Karpas-422 (cell line): ENCODE data around the gene PGR. TPM values are rescaled to one million over a fixed set of nuclear protein-coding genes. Genes with fewer than 3 reads are reported as not detected.

Experiments used
- DNase-seq: peaks from one replicate; pipeline ENCODE4 v3.0.0-alpha.2; 2015
- H2AFZ ChIP-seq: fragments of 200-600 bp; sonication (generic); 2 replicates; pipeline ENCODE4 v1.6.1; 2014; ENCODE audit warnings: antibody characterized with exemption, low read length, mixed read lengths
- H3K27ac ChIP-seq: fragments of 200-600 bp; sonication (generic); 2 replicates; pipeline ENCODE4 v1.5.1; 2014; ENCODE audit warnings: mild to moderate bottlenecking, low read length, moderate library complexity
- H3K27me3 ChIP-seq: fragments of 200-600 bp; sonication (generic); 2 replicates; pipeline ENCODE4 v1.6.1; 2014; ENCODE audit warnings: low read length, mixed read lengths
- H3K36me3 ChIP-seq: fragments of 200-600 bp; sonication (generic); 2 replicates; pipeline ENCODE4 v1.6.1; 2014; ENCODE audit warnings: low read length, mixed read lengths; ENCODE audit not compliant: insufficient read depth
- H3K4me1 ChIP-seq: fragments of 200-600 bp; sonication (generic); 2 replicates; pipeline ENCODE4 v1.6.1; 2014; ENCODE audit warnings: mild to moderate bottlenecking, low read length, mixed read lengths
- H3K4me2 ChIP-seq: fragments of 200-600 bp; sonication (generic); 2 replicates; pipeline ENCODE4 v1.6.1; 2014; ENCODE audit warnings: low read length, low read depth, mild to moderate bottlenecking; ENCODE audit not compliant: poor library complexity, severe bottlenecking
- H3K4me3 ChIP-seq: fragments of 200-600 bp; sonication (generic); 2 replicates; pipeline ENCODE4 v1.5.1; 2014; ENCODE audit warnings: mild to moderate bottlenecking, antibody characterized with exemption, low read length, mixed read lengths
- H3K79me2 ChIP-seq: fragments of 200-600 bp; sonication (generic); 2 replicates; pipeline ENCODE4 v1.6.1; 2014; ENCODE audit warnings: mild to moderate bottlenecking, low read length, mixed read lengths
- H3K9ac ChIP-seq: fragments of 200-600 bp; sonication (generic); 2 replicates; pipeline ENCODE4 v1.6.0; 2014; ENCODE audit warnings: low read length
- H3K9me2 ChIP-seq: fragments of 200-600 bp; sonication (generic), shearing (Covaris generic); replicated peaks from 2 replicates; pipeline ENCODE4 v1.6.0; 2014; ENCODE audit warnings: mild to moderate bottlenecking, low read length, moderate library complexity; ENCODE audit not compliant: insufficient read depth
- H3K9me3 ChIP-seq: fragments of 300-700, 200-600 bp; sonication (generic); 2 replicates; pipeline ENCODE4 v1.6.1; 2014; ENCODE audit warnings: low read length, mixed read lengths
- H4K20me1 ChIP-seq: fragments of 200-600 bp; sonication (generic); 2 replicates; pipeline ENCODE4 v1.6.1; 2014; ENCODE audit warnings: mild to moderate bottlenecking, antibody characterized with exemption, low read length, low read depth; ENCODE audit not compliant: insufficient read depth
- total RNA-seq: library from RNA; depleted of rRNA; stranded (reverse); fragments of >200 nt; shearing (Covaris generic); gene quantifications from 2 replicates; pipeline ENCODE4 v1.2.3, GENCODE V29; 2014; ENCODE audit warnings: low replicate concordance

The PGR gene
- total RNA-seq, 1 experiment from 2014 or later: not detected

- no peaks in the 10 kb centered on the region for H3K36me3 ChIP-seq
- H3K9me2 ChIP-seq: 0 out of 2 replicates have a peak, but pooled peaks cover 5% of the 10 kb centered on the region
- H3K79me2 ChIP-seq: no peaks in the 10 kb centered on the region
- no peaks in the 10 kb centered on the region for H3K4me1 ChIP-seq
- H3K9me3 ChIP-seq: peaks cover 64% of the 10 kb centered on the region
- H3K9ac ChIP-seq: no peak overlapping the region
- DNase-seq: no peak
- no peaks in the 10 kb centered on the region for H3K27me3 ChIP-seq
- H3K4me3 ChIP-seq: no peak overlapping the region
- H3K4me2 ChIP-seq: no peak overlapping the region
- H3K27ac ChIP-seq: no peak overlapping the region
- H2AFZ ChIP-seq: no peak overlapping the region
- no peaks in the 10 kb centered on the region for H4K20me1 ChIP-seq
Measured at GRCh38 chr11:101096036-101096704, 33.4 kb downstream of the PGR start.

- no peak for DNase-seq
- Histone ChIP-seq H3K79me2 (no peaks in the 10 kb centered on the region), H3K36me3 (no peaks in the 10 kb centered on the region), H3K9me3 (peaks cover 46% of the 10 kb centered on the region), H3K4me1 (no peaks in the 10 kb centered on the region), H2AFZ (no peak overlapping the region), H3K4me2 (no peak overlapping the region), H4K20me1 (no peaks in the 10 kb centered on the region), H3K9me2 (0 out of 2 replicates have a peak, but pooled peaks cover 5% of the 10 kb centered on the region), H3K27me3 (no peaks in the 10 kb centered on the region), H3K27ac (no peak overlapping the region), H3K4me3 (no peak overlapping the region), H3K9ac (no peak overlapping the region)
Measured at GRCh38 chr11:101091781-101092180, 37.8 kb downstream of the PGR start.

GRCh38 chr11:101090679-101091270, 38.8 kb downstream of the PGR start:
- Histone ChIP-seq H3K36me3 (no peaks in the 10 kb centered on the region), H2AFZ (no peak overlapping the region), H3K4me2 (no peak overlapping the region)

GRCh38 chr11:101083335-101083734, 46.3 kb downstream of the PGR start:
- Histone ChIP-seq H3K79me2 (no peaks in the 10 kb centered on the region), H3K4me2 (no peak overlapping the region)

More at GRCh38 chr11:101090679-101091270, 38.8 kb downstream of the PGR start:
- no peak overlapping the region for H3K4me3 ChIP-seq
- no peak overlapping the region for H3K9ac ChIP-seq
- H3K79me2 ChIP-seq: no peaks in the 10 kb centered on the region
- H3K4me1 ChIP-seq: no peaks in the 10 kb centered on the region
- no peak for DNase-seq
- H3K27me3 ChIP-seq: no peaks in the 10 kb centered on the region
- peaks cover 50% of the 10 kb centered on the region for H3K9me3 ChIP-seq
- H4K20me1 ChIP-seq: no peaks in the 10 kb centered on the region
- H3K9me2 ChIP-seq: 0 out of 2 replicates have a peak, but pooled peaks cover 5% of the 10 kb centered on the region
- H3K27ac ChIP-seq: no peak overlapping the region

GRCh38 chr11:101082813-101083212, 46.8 kb downstream of the PGR start:
- Histone ChIP-seq H3K27me3 (0 out of 2 replicates have a peak, but pooled peaks cover 1% of the 10 kb centered on the region), H3K79me2 (no peaks in the 10 kb centered on the region), H3K36me3 (no peaks in the 10 kb centered on the region), H3K9me3 (peaks cover 77% of the 10 kb centered on the region), H3K4me3 (no peak overlapping the region), H2AFZ (no peak overlapping the region), H3K9ac (no peak overlapping the region), H3K9me2 (no peaks in the 10 kb centered on the region), H4K20me1 (no peaks in the 10 kb centered on the region), H3K27ac (no peak overlapping the region), H3K4me2 (no peak overlapping the region), H3K4me1 (no peaks in the 10 kb centered on the region)
- DNase-seq: no peak

More at GRCh38 chr11:101083335-101083734, 46.3 kb downstream of the PGR start:
- H4K20me1 ChIP-seq: no peaks in the 10 kb centered on the region
- no peaks in the 10 kb centered on the region for H3K9me2 ChIP-seq
- no peak overlapping the region for H3K4me3 ChIP-seq
- no peaks in the 10 kb centered on the region for H3K4me1 ChIP-seq
- no peak overlapping the region for H3K9ac ChIP-seq
- DNase-seq: no peak
- no peak overlapping the region for H3K27ac ChIP-seq
- peaks cover 74% of the 10 kb centered on the region for H3K9me3 ChIP-seq
- H3K27me3 ChIP-seq: no peaks in the 10 kb centered on the region
- no peak overlapping the region for H2AFZ ChIP-seq
- no peaks in the 10 kb centered on the region for H3K36me3 ChIP-seq

GRCh38 chr11:101063706-101064105, 65.9 kb downstream of the PGR start:
- Histone ChIP-seq H4K20me1 (no peaks in the 10 kb centered on the region), H3K27me3 (no peaks in the 10 kb centered on the region), H3K9ac (no peak overlapping the region), H3K27ac (no peak overlapping the region), H3K9me2 (no peaks in the 10 kb centered on the region), H3K4me1 (no peaks in the 10 kb centered on the region), H3K79me2 (no peaks in the 10 kb centered on the region), H3K9me3 (peaks cover 52% of the 10 kb centered on the region), H2AFZ (no peak overlapping the region), H3K4me3 (no peak overlapping the region), H3K36me3 (no peaks in the 10 kb centered on the region), H3K4me2 (no peak overlapping the region)
- no peak for DNase-seq

GRCh38 chr11:101061606-101062005, 68.0 kb downstream of the PGR start:
- no peak overlapping the region for H3K27ac ChIP-seq
- H3K4me3 ChIP-seq: no peak overlapping the region
- H3K9me3 ChIP-seq: peaks cover 41% of the 10 kb centered on the region
- no peaks in the 10 kb centered on the region for H4K20me1 ChIP-seq
- H3K4me2 ChIP-seq: no peak overlapping the region
- no peaks in the 10 kb centered on the region for H3K79me2 ChIP-seq
- H3K9me2 ChIP-seq: no peaks in the 10 kb centered on the region
- no peaks in the 10 kb centered on the region for H3K4me1 ChIP-seq
- no peak overlapping the region for H2AFZ ChIP-seq
- DNase-seq: no peak
- no peak overlapping the region for H3K9ac ChIP-seq
- H3K27me3 ChIP-seq: no peaks in the 10 kb centered on the region
- H3K36me3 ChIP-seq: no peaks in the 10 kb centered on the region

- Histone ChIP-seq H4K20me1 (no peaks in the 10 kb centered on the region), H3K4me2 (no peak overlapping the region), H3K9me3 (peaks cover 29% of the 10 kb centered on the region), H3K27ac (no peak overlapping the region), H3K79me2 (no peaks in the 10 kb centered on the region), H3K4me1 (no peaks in the 10 kb centered on the region), H3K36me3 (no peaks in the 10 kb centered on the region), H3K4me3 (no peak overlapping the region), H3K27me3 (no peaks in the 10 kb centered on the region), H2AFZ (no peak overlapping the region), H3K9ac (no peak overlapping the region), H3K9me2 (no peaks in the 10 kb centered on the region)
- DNase-seq: no peak
Measured at GRCh38 chr11:101059331-101059730, 70.3 kb downstream of the PGR start.
